T-helper 2 cell (primary cell): ENCODE data around the gene DDX24.

Experiments
- DNase-seq, 5 experiments: peaks; one replicate each; pipeline versions ENCODE4 v3.0.0 to v3.0.0-alpha.2; 2012 to 2022

Gene DDX24

DNA sequence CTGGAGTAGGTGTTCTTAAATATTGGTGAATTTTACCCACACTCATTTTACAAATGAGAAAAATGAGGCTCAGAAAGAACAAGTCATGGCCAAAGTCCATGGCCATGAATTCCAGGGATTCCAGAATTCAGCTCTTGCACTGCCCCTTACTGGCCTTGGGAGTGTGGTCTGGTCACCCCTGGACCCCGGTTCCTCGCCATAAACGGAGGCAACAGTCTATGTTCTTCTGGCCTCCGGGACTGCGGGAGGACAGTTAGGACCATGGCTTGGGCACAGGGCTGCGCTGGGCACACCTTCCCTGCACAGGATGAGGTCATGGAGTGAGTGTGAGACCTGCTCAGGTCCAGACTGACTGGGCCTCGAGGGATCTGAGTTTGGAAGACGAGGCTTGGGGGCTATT is 77.0 kb downstream of the DDX24 start:
- no peak for DNase-seq

DNA sequence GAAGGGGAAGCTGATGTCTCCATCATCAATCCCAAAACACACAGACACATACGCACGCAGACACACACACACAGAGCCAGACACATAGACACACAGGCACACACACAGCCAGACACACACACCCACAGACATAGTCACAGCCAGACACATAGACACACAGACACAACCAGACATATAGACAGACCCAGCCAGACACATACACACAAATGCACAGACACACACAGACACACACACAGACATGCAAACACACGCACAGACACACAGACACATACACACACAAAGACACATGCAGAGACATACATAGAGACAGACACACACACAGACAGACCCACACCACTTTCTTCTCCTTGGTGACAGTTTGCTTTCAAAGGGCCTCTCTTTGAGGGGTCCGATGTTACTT is 77.6 kb downstream of the DDX24 start:
- no peak for DNase-seq

DNA sequence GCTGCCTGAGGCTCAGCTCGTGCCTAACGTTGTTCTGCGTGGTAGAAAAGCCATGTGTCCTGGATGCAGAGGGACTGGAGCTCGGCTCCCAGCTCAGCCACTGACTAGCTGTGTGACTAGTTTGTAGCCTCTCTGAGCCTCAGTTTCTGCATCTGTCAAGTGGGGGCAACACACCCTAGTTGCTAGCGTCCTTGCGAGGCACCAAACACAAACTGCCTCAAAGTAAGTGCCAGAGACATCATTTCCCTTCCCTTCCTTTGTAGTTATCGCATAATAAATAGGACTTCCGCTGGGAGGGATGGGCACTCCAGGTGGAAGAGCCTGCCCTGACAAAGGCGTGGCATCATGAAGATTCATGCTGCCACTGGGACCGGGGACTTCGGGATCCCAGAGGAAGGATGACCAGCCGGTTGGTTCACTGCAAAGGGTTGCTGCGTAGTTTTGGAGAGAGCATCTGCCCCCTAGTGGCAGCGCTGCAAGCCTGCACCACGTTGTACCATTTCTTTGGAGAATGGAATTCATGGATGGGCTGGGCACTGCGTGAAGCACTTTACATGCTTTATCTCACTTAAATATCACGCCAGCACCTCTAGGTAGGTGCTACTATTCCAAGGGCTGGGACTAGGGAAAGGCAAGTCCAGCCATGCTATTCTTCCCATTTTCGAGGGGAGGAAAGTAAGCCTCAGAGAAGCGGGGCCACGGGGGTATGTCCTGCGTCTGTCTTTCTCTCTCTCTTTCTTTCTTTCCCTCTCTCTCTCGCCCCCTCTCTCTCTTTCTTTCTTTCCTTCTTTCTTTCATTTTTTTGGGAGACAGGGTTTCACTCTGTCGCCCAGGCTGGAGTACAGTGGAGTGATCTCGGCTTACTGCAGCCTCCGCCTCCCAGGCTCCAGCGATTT is 79.3 kb downstream of the DDX24 start:
- peak; percentile 23 to 71 (median 38) for DNase-seq

DNA sequence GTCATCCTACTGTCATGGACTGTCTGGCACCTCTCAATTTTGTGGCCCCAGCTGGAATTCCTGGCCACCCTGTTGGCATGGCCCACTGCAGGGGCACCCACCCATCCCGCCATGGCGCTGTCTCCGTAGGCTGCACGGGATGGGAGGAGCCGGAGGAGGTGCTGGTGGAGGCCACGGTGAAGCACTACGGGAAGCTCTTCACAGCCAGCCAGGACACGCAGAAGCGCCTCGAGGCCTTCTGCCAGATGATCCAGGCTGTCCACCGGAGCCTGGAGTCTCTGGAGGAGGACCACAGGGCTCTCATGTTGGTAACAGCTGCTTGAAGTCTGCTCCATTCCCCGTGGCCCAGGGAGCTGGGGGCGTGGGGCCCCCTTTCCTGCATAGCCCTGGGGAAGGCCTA is 80.0 kb downstream of the DDX24 start:
- no peak for DNase-seq

DNA sequence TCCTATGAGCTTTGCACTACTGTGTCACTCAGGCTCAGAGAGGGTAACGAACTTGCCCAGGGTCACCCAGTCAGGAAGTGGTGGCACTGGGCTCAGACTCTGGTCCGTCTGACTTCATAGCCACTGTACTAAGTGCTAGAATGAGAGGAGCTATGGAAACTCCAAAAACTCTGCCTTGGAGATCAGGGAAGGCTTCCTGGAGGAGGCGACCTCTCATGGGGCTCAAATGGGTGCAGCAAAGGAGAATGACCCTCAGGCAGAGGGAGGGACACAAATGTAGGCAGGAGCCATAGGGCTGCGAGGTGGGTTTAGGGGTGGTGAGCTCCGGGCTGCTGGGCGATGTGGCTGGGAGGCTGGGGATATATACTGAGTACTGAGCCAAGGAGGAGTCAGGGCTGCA is 80.7 kb downstream of the DDX24 start:
- DNase-seq, result no peak

DNA sequence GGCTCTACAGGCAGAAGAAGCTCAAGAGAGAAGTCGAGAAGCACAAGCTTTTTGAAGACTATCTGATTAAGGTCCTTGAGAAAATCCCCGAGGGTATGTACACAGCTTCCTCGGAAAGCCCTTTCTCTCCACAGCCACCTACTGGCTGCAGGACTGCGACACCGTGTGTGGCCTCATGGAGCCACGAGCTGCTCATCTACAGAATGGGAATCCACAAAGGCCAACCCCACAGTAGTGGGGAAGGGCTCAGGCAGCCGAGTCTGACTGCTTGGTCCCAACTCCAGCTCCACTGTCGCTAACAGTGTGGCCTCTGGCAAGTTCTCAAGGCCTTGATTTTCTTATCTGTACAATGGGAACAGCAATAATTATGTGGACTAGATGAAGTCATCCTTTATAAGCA is 81.4 kb downstream of the DDX24 start:
- DNase-seq, result no peak

DNA sequence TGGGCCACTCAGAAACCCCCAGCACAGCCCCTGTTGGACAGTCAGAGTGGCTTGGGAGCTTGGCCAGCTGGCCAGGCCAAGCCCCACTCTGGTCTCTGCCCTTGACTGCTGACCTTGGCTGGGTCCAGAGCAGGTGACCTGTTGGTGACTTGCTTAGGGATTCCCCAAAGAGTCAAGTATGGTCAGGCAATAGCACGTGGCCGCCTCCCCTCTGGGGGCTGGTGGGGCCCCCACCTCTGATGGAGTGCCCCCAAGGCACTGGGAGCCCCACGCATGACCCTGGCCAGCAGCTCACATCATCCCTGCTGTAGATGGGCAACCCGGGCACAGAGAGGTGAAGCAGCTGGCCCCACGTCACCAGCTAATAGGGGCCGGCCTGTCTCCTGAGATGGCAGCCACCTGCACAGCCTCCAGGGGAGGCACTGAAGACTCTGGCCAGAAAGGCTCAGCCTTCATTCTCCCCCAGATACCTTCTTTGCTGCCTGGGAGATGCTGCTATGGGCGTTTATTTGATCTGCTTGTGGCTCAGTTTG is 82.1 kb downstream of the DDX24 start:
- no peak for DNase-seq
